ENCODE measurements around the gene ASPDH. TPM values are rescaled to one million over a fixed set of nuclear protein-coding genes. Genes with fewer than 3 reads are reported as not detected.
A peak's percentile ranks its signal among the peaks of the same experiment; 100 is the strongest.

ASPDH gene
- total RNA-seq, 4 donors from 2014 or later = not detected

- TF ChIP-seq EP300 (IDR thresholded peaks at IDR 0.05) (no peak), POLR2AphosphoS5 (IDR thresholded peaks at IDR 0.05) (no peak), POLR2A (IDR thresholded peaks at IDR 0.05) (no peak)
- TF ChIP-seq, protein P1, sequence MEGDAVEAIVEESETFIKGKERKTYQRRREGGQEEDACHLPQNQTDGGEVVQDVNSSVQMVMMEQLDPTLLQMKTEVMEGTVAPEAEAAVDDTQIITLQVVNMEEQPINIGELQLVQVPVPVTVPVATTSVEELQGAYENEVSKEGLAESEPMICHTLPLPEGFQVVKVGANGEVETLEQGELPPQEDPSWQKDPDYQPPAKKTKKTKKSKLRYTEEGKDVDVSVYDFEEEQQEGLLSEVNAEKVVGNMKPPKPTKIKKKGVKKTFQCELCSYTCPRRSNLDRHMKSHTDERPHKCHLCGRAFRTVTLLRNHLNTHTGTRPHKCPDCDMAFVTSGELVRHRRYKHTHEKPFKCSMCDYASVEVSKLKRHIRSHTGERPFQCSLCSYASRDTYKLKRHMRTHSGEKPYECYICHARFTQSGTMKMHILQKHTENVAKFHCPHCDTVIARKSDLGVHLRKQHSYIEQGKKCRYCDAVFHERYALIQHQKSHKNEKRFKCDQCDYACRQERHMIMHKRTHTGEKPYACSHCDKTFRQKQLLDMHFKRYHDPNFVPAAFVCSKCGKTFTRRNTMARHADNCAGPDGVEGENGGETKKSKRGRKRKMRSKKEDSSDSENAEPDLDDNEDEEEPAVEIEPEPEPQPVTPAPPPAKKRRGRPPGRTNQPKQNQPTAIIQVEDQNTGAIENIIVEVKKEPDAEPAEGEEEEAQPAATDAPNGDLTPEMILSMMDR (IDR thresholded peaks at IDR 0.05) = no peak
- H3K4me1 ChIP-seq = peaks cover 0 to 20% (median 0%) of the 10 kb centered on the region in 3 donors
- no peak overlapping the region for H3K4me3 ChIP-seq
- no peaks in the 10 kb centered on the region for H3K27me3 ChIP-seq
- no peaks in the 10 kb centered on the region for H3K36me3 ChIP-seq
- no peaks in the 10 kb centered on the region for H3K9me3 ChIP-seq
- WGBS, 2 donors (ENCODE audit: low coverage in 1 of 2) = 72 to 76% methylated on average over 5 to 11 of the region's 11 CpGs
- no peak overlapping the region for H3K27ac ChIP-seq
- ATAC-seq = no peak
These were observed 15.3 kb downstream of the ASPDH start for GRCh38 chr19:50498219-50499056.

- H3K36me3 ChIP-seq = no peaks in the 10 kb centered on the region
- H3K27me3 ChIP-seq = no peaks in the 10 kb centered on the region
- ATAC-seq = no peak
- no peak overlapping the region for H3K4me3 ChIP-seq
- peaks cover 0 to 20% (median 0%) of the 10 kb centered on the region in 3 donors for H3K4me1 ChIP-seq
- TF ChIP-seq EP300 (IDR thresholded peaks at IDR 0.05) (no peak), POLR2AphosphoS5 (IDR thresholded peaks at IDR 0.05) (no peak), POLR2A (IDR thresholded peaks at IDR 0.05) (no peak)
- TF ChIP-seq, protein P1 (IDR thresholded peaks at IDR 0.05) = no peak
- H3K27ac ChIP-seq = no peak overlapping the region
- WGBS, 2 donors (ENCODE audit: low coverage in 1 of 2) = 32 to 59% methylated on average over 3 to 4 of the region's 8 CpGs
- no peaks in the 10 kb centered on the region for H3K9me3 ChIP-seq
These were observed 16.7 kb downstream of the ASPDH start for GRCh38 chr19:50497022-50497405.

DNA sequence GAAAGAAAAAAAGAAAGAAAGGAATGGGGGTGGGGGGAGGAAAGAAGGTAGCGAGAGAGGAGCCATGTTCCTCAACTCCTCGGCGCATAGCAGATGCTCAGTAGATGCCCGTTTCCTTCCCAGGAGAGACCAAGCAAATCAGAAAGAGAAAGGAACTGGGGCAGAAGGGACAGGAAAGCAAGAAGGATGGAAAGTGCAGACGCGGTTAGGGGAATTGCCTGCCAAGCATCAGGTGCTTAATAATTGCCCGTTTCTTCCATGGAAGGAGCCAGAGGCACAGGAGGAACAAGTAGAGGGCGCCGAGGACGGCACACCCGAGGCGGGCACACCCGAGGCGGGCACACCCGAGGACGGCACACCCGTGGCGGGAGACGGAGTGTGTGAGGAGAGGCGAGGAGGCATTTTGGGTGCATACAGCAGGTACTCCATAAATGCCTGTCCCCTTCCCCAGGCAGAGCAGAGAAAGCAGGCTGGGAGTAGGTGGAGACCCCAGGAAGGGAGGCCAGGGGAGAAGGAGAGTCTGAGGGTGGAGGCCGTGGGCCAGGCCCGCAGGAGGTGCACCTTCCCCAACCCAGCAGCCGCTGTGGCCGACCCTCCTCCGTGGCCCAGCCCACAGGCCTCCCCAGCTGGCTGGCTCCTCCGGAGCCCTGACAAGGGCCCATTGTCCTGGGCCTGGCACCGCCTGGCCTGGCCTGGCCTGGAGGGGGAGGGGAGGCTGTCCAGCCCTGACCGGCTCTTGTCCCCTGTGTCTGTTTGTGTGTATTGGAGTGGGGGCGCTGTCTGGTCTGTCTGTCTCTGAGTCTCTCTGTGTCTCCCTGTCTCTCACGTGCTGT, 17.3 kb downstream of the ASPDH start:
- Histone ChIP-seq H3K36me3 (no peaks in the 10 kb centered on the region), H3K4me1 (peaks cover 0 to 14% (median 0%) of the 10 kb centered on the region in 3 donors), H3K27ac (no peak overlapping the region), H3K27me3 (peaks cover under 1% of the 10 kb centered on the region), H3K4me3 (no peak overlapping the region), H3K9me3 (no peaks in the 10 kb centered on the region)
- peak; percentile 25 for ATAC-seq
- 61 to 81% methylated on average over 12 to 21 of the region's 30 CpGs for WGBS, 2 donors (ENCODE audit: low coverage in 1 of 2)
- TF ChIP-seq POLR2A (IDR thresholded peaks at IDR 0.05) = no peak

DNA sequence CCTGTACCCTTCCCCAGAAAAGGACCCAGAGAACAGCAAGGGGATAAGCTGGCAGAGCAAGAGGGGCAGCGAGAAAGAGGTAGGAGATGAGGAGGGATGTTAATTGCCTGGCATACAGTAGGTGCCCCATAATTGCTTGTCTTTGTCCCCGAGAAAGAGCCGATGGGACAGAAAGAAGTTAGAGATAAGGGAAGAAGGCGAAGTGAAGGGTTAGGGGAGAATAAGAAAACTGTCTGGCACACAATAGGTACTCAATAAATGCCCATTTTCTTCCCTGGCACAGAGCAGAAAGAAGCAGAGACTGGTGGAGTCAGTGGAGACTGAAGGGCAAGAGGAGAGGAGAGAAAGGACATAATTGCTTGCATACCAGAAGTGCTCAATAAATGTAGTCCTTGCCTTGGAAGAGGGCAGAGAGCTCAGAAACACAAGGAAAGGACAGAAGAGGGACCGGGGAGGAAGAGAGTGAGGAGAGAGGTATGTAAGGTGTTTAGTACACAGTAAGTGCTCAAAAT, 18.6 kb downstream of the ASPDH start:
- Histone ChIP-seq H3K4me3 (no peak overlapping the region), H3K27me3 (peaks cover 13% of the 10 kb centered on the region), H3K36me3 (peaks cover 0 to 5% of the 10 kb centered on the region in 2 donors), H3K27ac (no peak overlapping the region), H3K4me1 (peaks cover 0 to under 1% (median 0%) of the 10 kb centered on the region in 3 donors), H3K9me3 (no peaks in the 10 kb centered on the region)
- no peak for TF ChIP-seq POLR2A (IDR thresholded peaks at IDR 0.05)
- TF ChIP-seq EP300 (IDR thresholded peaks at IDR 0.05) = no peak
- TF ChIP-seq, protein P1 (IDR thresholded peaks at IDR 0.05) = no peak
- no peak for TF ChIP-seq POLR2AphosphoS5 (IDR thresholded peaks at IDR 0.05)
- WGBS, 2 donors (ENCODE audit: low coverage in 1 of 2) = 78 to 96% methylated on average over 4 to 5 of the region's 5 CpGs
- no peak for ATAC-seq

All from gastroesophageal sphincter (tissue), 4 donors.